GM21723 (cell line): ENCODE measurements around the gene MICAL3.

Experiments used
- ATAC-seq: cut with Tn5 transposase; IDR thresholded peaks from one replicate; pipeline ENCODE4 v1.9.1; 2021; ENCODE audit warnings: mild to moderate bottlenecking, moderate library complexity; ENCODE audit not compliant: unreplicated experiment

Gene MICAL3

GRCh38 chr22:17853073-17853472, 171.3 kb downstream of the MICAL3 start:
- no peak for ATAC-seq

GRCh38 chr22:17851759-17852158, 172.6 kb downstream of the MICAL3 start:
- ATAC-seq = no peak

GRCh38 chr22:17847360-17848078, 176.8 kb downstream of the MICAL3 start:
- no peak for ATAC-seq

DNA sequence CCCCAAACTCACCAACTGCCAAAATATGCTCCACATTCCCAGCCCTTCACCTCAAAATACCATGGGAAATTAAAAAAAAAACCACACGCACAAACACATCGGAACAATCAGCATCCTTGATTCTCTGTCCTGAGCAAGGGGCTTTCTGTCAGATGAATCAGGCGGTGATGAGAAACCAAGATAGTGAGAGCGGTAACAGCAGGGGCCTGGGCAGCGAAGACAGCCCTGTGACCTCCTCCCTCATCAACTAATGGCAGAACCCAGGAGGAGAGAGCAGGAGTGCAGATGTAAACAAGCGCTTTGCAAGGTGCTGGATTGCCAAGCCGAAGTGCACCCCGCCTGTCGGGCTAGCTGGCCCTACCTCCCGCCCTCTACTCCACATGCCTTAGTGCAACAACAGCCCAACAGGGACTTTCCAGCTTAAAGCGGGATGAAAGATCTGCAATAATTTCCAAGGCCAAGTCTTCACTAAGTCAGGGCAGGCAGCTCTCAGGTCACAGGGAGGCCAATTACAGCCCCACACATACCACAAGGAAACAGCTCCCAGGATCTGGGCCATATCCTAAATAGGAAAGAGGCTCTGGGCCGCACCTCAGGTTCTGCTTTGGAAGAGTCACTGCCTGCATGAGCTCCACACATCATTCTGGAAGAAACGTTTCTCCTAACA, 177.9 kb downstream of the MICAL3 start:
- no peak for ATAC-seq

DNA sequence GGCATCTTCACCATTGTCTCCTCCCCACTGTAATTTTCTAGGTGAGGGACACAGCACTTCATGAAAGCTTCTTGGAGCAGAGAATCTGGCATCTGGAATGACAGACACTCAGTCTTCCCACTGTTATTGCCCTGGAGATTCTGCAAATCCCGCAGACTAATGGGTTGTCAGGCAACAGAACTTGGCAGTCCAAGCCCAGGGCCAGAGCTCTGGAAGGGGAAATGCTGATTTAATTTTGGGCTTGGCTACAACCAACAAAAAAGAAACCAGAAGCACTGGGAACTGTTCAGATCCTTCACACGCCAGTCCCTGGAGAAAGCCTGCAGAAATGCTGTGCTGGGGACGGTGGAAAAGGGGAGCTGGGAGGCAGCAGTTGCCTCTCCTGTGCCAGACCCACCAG, 178.6 kb downstream of the MICAL3 start:
- no peak for ATAC-seq

- ATAC-seq = no peak
Measured at GRCh38 chr22:17845327-17845726, 179.0 kb downstream of the MICAL3 start.

- no peak for ATAC-seq
Measured at GRCh38 chr22:17844150-17844549, 180.2 kb downstream of the MICAL3 start.

GRCh38 chr22:17842386-17842785, 182.0 kb downstream of the MICAL3 start:
- no peak for ATAC-seq

GRCh38 chr22:17841836-17842235, 182.5 kb downstream of the MICAL3 start:
- ATAC-seq = no peak

DNA sequence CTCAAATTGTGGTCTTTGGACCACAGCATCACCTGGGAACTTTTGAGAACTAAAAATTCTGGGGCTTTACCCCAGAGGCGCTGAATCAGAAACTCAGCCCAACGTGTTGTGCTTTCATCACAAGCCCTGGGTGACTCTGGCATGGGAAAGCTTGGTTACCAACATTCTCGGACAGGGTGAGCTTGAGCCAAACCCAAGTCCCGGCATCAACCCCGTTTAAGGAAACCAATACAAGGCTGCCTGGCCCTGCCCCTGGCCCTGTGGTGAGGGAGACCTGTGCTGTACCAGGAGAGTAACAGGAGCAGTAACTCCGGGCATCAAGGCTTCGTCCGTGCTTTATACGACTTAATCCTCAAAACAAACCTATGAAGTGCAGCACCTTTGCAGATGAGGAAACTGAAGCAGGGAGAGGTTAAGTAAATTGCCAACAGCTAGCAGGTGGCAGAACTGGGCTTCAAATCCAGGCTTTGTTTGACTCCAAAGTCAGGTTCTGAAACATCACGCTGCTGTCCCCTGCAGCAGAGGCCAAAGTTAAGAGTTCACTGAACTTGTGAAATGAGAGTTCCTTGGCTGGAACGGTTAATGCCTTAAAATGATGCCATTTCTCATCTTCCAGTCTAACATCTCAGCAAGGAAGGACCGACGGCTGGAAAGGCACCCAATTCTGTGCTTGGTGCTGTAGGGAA, 186.0 kb downstream of the MICAL3 start:
- ATAC-seq = no peak

- ATAC-seq = no peak
Measured at GRCh38 chr22:17836992-17837742, 187.2 kb downstream of the MICAL3 start.

GRCh38 chr22:17835256-17835655, 189.1 kb downstream of the MICAL3 start:
- no peak for ATAC-seq

DNA sequence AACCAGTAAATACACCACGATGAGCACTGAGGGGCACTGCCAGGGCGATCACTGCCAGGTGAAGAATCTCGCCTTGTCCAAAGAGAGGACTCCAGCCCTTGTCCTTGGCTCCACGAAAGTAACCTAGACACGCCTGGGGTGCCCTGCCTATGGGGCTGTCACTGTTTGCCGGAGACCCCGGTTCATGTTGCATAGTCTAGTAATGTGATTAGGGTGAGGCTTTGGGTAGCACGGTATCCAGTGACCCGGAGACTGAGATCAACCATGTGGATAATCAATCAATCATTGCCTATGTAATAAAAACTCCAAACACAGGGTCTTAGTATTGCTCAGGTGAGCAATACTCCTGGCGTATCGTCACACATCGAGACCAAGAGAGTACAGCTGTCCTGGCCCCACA, 190.9 kb downstream of the MICAL3 start:
- ATAC-seq = no peak

DNA sequence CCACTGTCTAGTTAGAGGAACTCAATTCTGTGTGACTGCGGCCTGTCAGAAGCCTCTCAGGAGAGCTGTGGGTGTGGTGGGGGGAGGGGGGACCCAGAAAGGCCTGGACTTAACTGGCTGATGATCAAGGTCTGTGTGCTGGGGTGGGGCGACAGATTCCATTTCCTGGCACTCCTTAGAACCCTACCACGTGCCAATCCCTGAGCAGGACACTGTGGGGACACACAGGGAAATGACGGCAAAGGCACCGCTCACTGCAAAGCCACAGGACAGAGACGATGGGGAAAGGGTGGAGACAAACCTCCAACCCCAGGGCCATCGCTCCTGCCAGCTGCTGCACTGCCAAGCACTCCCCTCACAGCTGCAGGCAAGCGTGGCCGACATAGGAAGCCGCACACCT, 191.7 kb downstream of the MICAL3 start:
- no peak for ATAC-seq

- ATAC-seq = no peak
Measured at GRCh38 chr22:17831501-17832251, 192.7 kb downstream of the MICAL3 start.

GRCh38 chr22:17830043-17830961, 194.1 kb downstream of the MICAL3 start:
- no peak for ATAC-seq

DNA sequence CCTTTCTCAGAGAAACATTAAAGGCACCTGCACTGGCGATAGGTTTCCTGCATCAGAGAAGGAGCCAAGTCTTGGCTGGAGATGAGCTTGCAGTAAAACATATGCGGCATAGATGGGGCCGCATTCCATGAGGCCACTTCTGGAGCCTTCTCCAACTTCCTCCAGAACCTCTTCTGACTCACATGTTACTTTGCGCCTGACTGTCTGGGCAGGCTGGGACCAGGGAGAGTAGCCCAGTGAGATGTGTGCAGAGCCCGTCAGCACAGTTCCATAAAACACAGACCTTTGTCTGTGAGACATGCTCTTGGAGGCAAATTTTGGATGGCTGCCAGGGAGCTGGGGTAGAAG, 194.7 kb downstream of the MICAL3 start:
- ATAC-seq = no peak

GRCh38 chr22:17828502-17829080, 195.8 kb downstream of the MICAL3 start:
- no peak for ATAC-seq

GRCh38 chr22:17827466-17827865, 196.9 kb downstream of the MICAL3 start:
- no peak for ATAC-seq
